NT2/D1 (cell line): ENCODE results near the gene TBPL2.

ENCODE experiments used
- SUZ12 ChIP-seq: IDR thresholded peaks from 2 replicates; pipeline ENCODE4 v1.6.1; 2011; ENCODE audit not compliant: insufficient read length, insufficient read depth; ENCODE audit errors: extremely low read depth
- YY1 ChIP-seq: IDR thresholded peaks from 2 replicates; pipeline ENCODE4 v1.6.1; 2011; ENCODE audit not compliant: insufficient read length, insufficient read depth
- ZNF274 ChIP-seq: IDR thresholded peaks from 2 replicates; pipeline ENCODE4 v1.6.1; 2011; ENCODE audit warnings: mild to moderate bottlenecking, low read depth, low read length

DNA sequence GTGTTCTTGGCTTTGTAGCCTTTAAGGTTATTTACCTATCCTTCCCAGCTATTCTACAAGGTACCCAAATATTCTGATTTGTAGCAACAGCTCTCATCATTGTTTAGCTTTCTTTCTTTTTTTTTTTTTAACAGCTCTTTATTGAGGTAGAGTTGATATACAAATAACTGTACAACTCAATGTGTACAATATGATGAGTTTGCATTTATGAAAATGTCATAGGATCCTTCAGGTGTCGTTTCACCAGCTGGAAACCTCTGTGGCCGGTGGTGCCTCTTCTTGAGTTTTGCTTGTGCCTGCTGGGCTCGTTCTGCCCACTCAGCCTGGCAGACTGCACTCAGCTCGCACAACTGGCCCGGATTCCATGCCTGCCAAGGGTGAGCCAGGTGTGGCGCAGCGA lies 26.9 kb upstream of the TBPL2 start:
- TF ChIP-seq ZNF274 (no peak), YY1 (no peak), SUZ12 (no peak)
